NCI-H1694 (cell line): Measurements from ENCODE around the gene SLC10A3.
A peak's percentile ranks its signal among the peaks of the same experiment; 100 is the strongest.
"Not testable (repeated sequence)": the region's sequence is repeated elsewhere in the genome, so short reads cannot be mapped to it uniquely, and the experiment has no call there.

Source experiments
- DNase-seq: peaks from one replicate; lab custom pipeline; 2025; lab: John Stamatoyannopoulos, UW

The SLC10A3 gene

GRCh38 chrX:154509455-154509854 lies 19.0 kb upstream of the SLC10A3 start:
- DNase-seq: no peak

GRCh38 chrX:154508384-154508745 lies 17.9 kb upstream of the SLC10A3 start:
- no peak for DNase-seq

GRCh38 chrX:154507673-154508383 lies 17.4 kb upstream of the SLC10A3 start:
- no peak for DNase-seq

GRCh38 chrX:154506483-154507332 lies 16.3 kb upstream of the SLC10A3 start:
- no peak for DNase-seq

- no peak for DNase-seq
These were observed 15.3 kb upstream of the SLC10A3 start for GRCh38 chrX:154505734-154506133.

- DNase-seq: no peak
These were observed 12.6 kb upstream of the SLC10A3 start for GRCh38 chrX:154502989-154503388.

- DNase-seq: no peak
These were observed 11.7 kb upstream of the SLC10A3 start for GRCh38 chrX:154502098-154502497.

- not testable (repeated sequence) for DNase-seq
These were observed 11.0 kb upstream of the SLC10A3 start for GRCh38 chrX:154501423-154501822.

- DNase-seq: not testable (repeated sequence)
These were observed 6.2 kb upstream of the SLC10A3 start for GRCh38 chrX:154496591-154497137.

GRCh38 chrX:154495472-154495922 lies 5.1 kb upstream of the SLC10A3 start:
- no peak for DNase-seq

- no peak for DNase-seq
These were observed 4.3 kb upstream of the SLC10A3 start for GRCh38 chrX:154494715-154495114.

GRCh38 chrX:154490021-154490413 lies 412 bp downstream of the SLC10A3 start:
- DNase-seq: no peak

GRCh38 chrX:154489182-154489581 lies 1.2 kb downstream of the SLC10A3 start:
- no peak for DNase-seq

GRCh38 chrX:154488336-154489075 lies 1.9 kb downstream of the SLC10A3 start:
- DNase-seq: no peak

- no peak for DNase-seq
These were observed 2.7 kb downstream of the SLC10A3 start for GRCh38 chrX:154487518-154488290.

GRCh38 chrX:154486396-154487207 lies 3.8 kb downstream of the SLC10A3 start, which contains the start of gene UBL4A:
UBL4A (minus strand) TSS chrX:154486615; CDS start chrX:154486584, 31 bp downstream.
- DNase-seq: peak; percentile 5

- no peak for DNase-seq
These were observed 4.4 kb downstream of the SLC10A3 start for GRCh38 chrX:154486052-154486395.

GRCh38 chrX:154485150-154486051 lies 5.0 kb downstream of the SLC10A3 start:
- DNase-seq: no peak
